AG10803 (cell line): ENCODE data around the gene ITGB6.

ENCODE experiments used
- DNase-seq: peaks from one replicate; pipeline ENCODE4 v3.0.0; 2010; ENCODE audit warnings: low read depth
- H3K4me3 ChIP-seq: 2 replicates; pipeline ENCODE4 v1.5.1; 2011; ENCODE audit warnings: mild to moderate bottlenecking, low read length, control low read depth
- CTCF ChIP-seq: conservative IDR thresholded peaks from 2 replicates; pipeline ENCODE4 v1.5.1; 2011; ENCODE audit warnings: mild to moderate bottlenecking, low read length, control low read depth, inconsistent platforms

ITGB6 gene

GRCh38 chr2:160225722-160226121, 25.6 kb upstream of the ITGB6 start:
- no peak for TF ChIP-seq CTCF
- H3K4me3 ChIP-seq = no peak overlapping the region
- no peak for DNase-seq

- no peak overlapping the region for H3K4me3 ChIP-seq
- no peak for TF ChIP-seq CTCF
- DNase-seq = no peak
Observed at GRCh38 chr2:160224507-160224906, 24.4 kb upstream of the ITGB6 start.

GRCh38 chr2:160224060-160224459, 24.0 kb upstream of the ITGB6 start:
- no peak overlapping the region for H3K4me3 ChIP-seq
- TF ChIP-seq CTCF = no peak
- DNase-seq = peak; percentile 93

- DNase-seq = no peak
- no peak for TF ChIP-seq CTCF
- H3K4me3 ChIP-seq = no peak overlapping the region
Observed at GRCh38 chr2:160223560-160223959, 23.5 kb upstream of the ITGB6 start.

GRCh38 chr2:160222546-160223283, 22.6 kb upstream of the ITGB6 start:
- no peak overlapping the region for H3K4me3 ChIP-seq
- no peak for TF ChIP-seq CTCF
- no peak for DNase-seq

GRCh38 chr2:160221391-160222276, 21.6 kb upstream of the ITGB6 start:
- peak; percentile 91 for DNase-seq
- TF ChIP-seq CTCF = peak; percentile 12; the same call in 1 of the 2 replicates
- H3K4me3 ChIP-seq = no peak overlapping the region
